Upper lobe of left lung (tissue), 6 donors: ENCODE measurements around the gene SGSM2. TPM values are rescaled to one million over a fixed set of nuclear protein-coding genes. Genes with fewer than 3 reads are reported as not detected.

ENCODE experiments used
- ATAC-seq, 2 donors: fragments of 200-7000 bp; cut with Tn5 transposase; one replicate each; pipeline ENCODE4 v1.9.1; 2022; ENCODE audit warnings: mild to moderate bottlenecking in 2 of 2, moderate library complexity in 2 of 2; ENCODE audit not compliant: low FRiP score in 2 of 2
- DNase-seq, 2 donors: peaks; one replicate each; pipeline ENCODE4 v3.0.0-alpha.2; 2019 to 2020
- H3K27ac ChIP-seq, 4 donors: fragments of 200-600 bp; sonication (generic); one replicate each; pipeline ENCODE4 v1.5.1; 2016 to 2019
- H3K27me3 ChIP-seq, 4 donors: fragments of 200-600 bp; sonication (generic); one replicate each; pipeline ENCODE4 v1.5.1; 2017 to 2019
- H3K36me3 ChIP-seq, 4 donors: fragments of 200-600 bp; sonication (generic); one replicate each; pipeline ENCODE4 v1.5.1; 2016 to 2019
- H3K4me1 ChIP-seq, 4 donors: fragments of 200-600 bp; sonication (generic); one replicate each; pipeline ENCODE4 v1.5.1; 2018 to 2019
- H3K4me3 ChIP-seq, 4 donors: fragments of 200-600 bp; sonication (generic); one replicate each; pipeline ENCODE4 v1.5.1; 2017 to 2019; ENCODE audit warnings: mild to moderate bottlenecking in 2 of 4, moderate library complexity in 1 of 4
- H3K9me3 ChIP-seq, 4 donors: fragments of 200-600 bp; sonication (generic); one replicate each; pipeline ENCODE4 v1.5.1; 2018 to 2019
- CTCF ChIP-seq, 6 experiments: fragments of 450-650 bp in 4 of 6; fragments of 200-600 bp in 2 of 6; sonication (generic) in 2 of 6; IDR thresholded peaks; one replicate each; pipeline ENCODE4 v1.5.1; 2016 to 2019; ENCODE audit warnings: antibody characterized with exemption in 6 of 6
- EP300 ChIP-seq, 4 donors: sonication (generic); formaldehyde crosslinking; IDR thresholded peaks; one replicate each; pipeline ENCODE4 v1.5.1; 2017; ENCODE audit warnings: antibody characterized with exemption in 4 of 4, control low read depth in 2 of 4
- POLR2A ChIP-seq, 4 donors: fragments of 450-650 bp; IDR thresholded peaks; one replicate each; pipeline ENCODE4 v1.5.1; 2016 to 2017; ENCODE audit warnings: antibody characterized with exemption in 4 of 4, mild to moderate bottlenecking in 2 of 4
- POLR2AphosphoS5 ChIP-seq, 2 donors: sonication (generic); formaldehyde crosslinking; IDR thresholded peaks; one replicate each; pipeline ENCODE4 v1.5.1; 2017; ENCODE audit warnings: antibody characterized with exemption in 2 of 2
- WGBS, 2 donors: methylation state at CpG; one replicate each; pipeline ENCODE4 v1.1.5; 2017 to 2018; 5-methylcytosine and 5-hydroxymethylcytosine counted together
- total RNA-seq, 6 donors: library from RNA; depleted of rRNA in 4 of 6; stranded (reverse); fragments of >200 nt in 4 of 6; gene quantifications; one replicate each; pipeline versions ENCODE4 v1.1.0 to v1.2.1, GENCODE V29; 2016 to 2021
- donor health status: DM: no; HTN: no; CAD: no; lungs with moderate emphysema.
- donor health status: DM: no; HTN: yes; CAD: no; lungs with severe emphysema.

SGSM2 gene
- total RNA-seq, 6 donors from 2014 or later: 53.1 to 313 (median 60.1) TPM

- Histone ChIP-seq H3K27ac (no peak overlapping the region), H3K27me3 (no peaks in the 10 kb centered on the region), H3K9me3 (no peaks in the 10 kb centered on the region), H3K36me3 (peaks cover 0 to 14% (median 6%) of the 10 kb centered on the region in 4 donors), H3K4me1 (peaks cover 0 to 5% (median 0%) of the 10 kb centered on the region in 4 donors), H3K4me3 (no peak overlapping the region)
- TF ChIP-seq POLR2AphosphoS5 (IDR thresholded peaks at IDR 0.05): no peak
- TF ChIP-seq POLR2A (IDR thresholded peaks at IDR 0.05): no peak
- no peak for TF ChIP-seq CTCF (IDR thresholded peaks at IDR 0.05)
- 89 to 97% methylated on average over 4 of the region's 4 CpGs for WGBS, 2 donors
- DNase-seq: no peak
- no peak for ATAC-seq
Observed at GRCh38 chr17:2357237-2357636, 19.9 kb downstream of the SGSM2 start.

- no peak overlapping the region for H3K27ac ChIP-seq
- H3K27me3 ChIP-seq: no peaks in the 10 kb centered on the region
- ATAC-seq (peak in 1 of 2 donors; percentile 24), DNase-seq (no peak)
- peaks cover 0 to 4% (median 0%) of the 10 kb centered on the region in 4 donors for H3K4me1 ChIP-seq
- no peak overlapping the region for H3K4me3 ChIP-seq
- H3K9me3 ChIP-seq: no peaks in the 10 kb centered on the region
- peaks cover 0 to 20% (median 12%) of the 10 kb centered on the region in 4 donors for H3K36me3 ChIP-seq
- TF ChIP-seq CTCF (IDR thresholded peaks at IDR 0.05) (no peak), POLR2A (IDR thresholded peaks at IDR 0.05) (no peak), EP300 (IDR thresholded peaks at IDR 0.05) (no peak), POLR2AphosphoS5 (IDR thresholded peaks at IDR 0.05) (no peak)
- whole genome bisulfite sequencing, 2 donors: 86 to 94% methylated on average over 2 to 10 of the region's 10 CpGs
Observed at GRCh38 chr17:2357931-2358434, 20.7 kb downstream of the SGSM2 start.

GRCh38 chr17:2361010-2361760, 23.9 kb downstream of the SGSM2 start:
- Histone ChIP-seq H3K27me3 (no peaks in the 10 kb centered on the region), H3K4me3 (no peak overlapping the region), H3K9me3 (no peaks in the 10 kb centered on the region), H3K36me3 (peaks cover 0 to 50% (median 34%) of the 10 kb centered on the region in 4 donors), H3K4me1 (no peaks in the 10 kb centered on the region), H3K27ac (no peak overlapping the region)
- ATAC-seq: no peak
- TF ChIP-seq POLR2AphosphoS5 (IDR thresholded peaks at IDR 0.05): no peak
- TF ChIP-seq CTCF (IDR thresholded peaks at IDR 0.05): no peak
- TF ChIP-seq EP300 (IDR thresholded peaks at IDR 0.05): no peak
- TF ChIP-seq POLR2A (IDR thresholded peaks at IDR 0.05): no peak
- no peak for DNase-seq
- WGBS, 2 donors: 81 to 95% methylated on average over 14 to 19 of the region's 21 CpGs

- WGBS, 2 donors: 97 to 99% methylated on average over 19 to 20 of the region's 20 CpGs
- peaks cover 0 to 57% (median 40%) of the 10 kb centered on the region in 4 donors for H3K36me3 ChIP-seq
- H3K4me1 ChIP-seq: no peaks in the 10 kb centered on the region
- H3K27me3 ChIP-seq: no peaks in the 10 kb centered on the region
- DNase-seq: no peak
- H3K27ac ChIP-seq: no peak overlapping the region
- no peak overlapping the region for H3K4me3 ChIP-seq
- ATAC-seq: no peak
- no peak for TF ChIP-seq EP300 (IDR thresholded peaks at IDR 0.05)
- no peak for TF ChIP-seq CTCF (IDR thresholded peaks at IDR 0.05)
- no peak for TF ChIP-seq POLR2A (IDR thresholded peaks at IDR 0.05)
- no peak for TF ChIP-seq POLR2AphosphoS5 (IDR thresholded peaks at IDR 0.05)
- no peaks in the 10 kb centered on the region for H3K9me3 ChIP-seq
Observed at GRCh38 chr17:2362016-2362415, 24.7 kb downstream of the SGSM2 start.
